ENCODE measurements around the gene PFN1.

The PFN1 gene

GRCh38 chr17:4903051-4903818 lies 45.1 kb downstream of the PFN1 start, which contains the start of gene CHRNE:
CHRNE (minus strand) TSS chr17:4903098; CDS start chr17:4903063, 35 bp downstream.
- TF ChIP-seq CTCF (IDR thresholded peaks at IDR 0.05): peak; percentile 83
- Histone ChIP-seq H3K27ac (peak within 1 kb of the TSS in 1 of 2 donors; percentile 42), H3K4me3 (no peak within 1 kb of the TSS)
- no peak for DNase-seq (ENCODE audit: low spot score)

- Histone ChIP-seq H3K27ac (no peak overlapping the region), H3K4me3 (no peak overlapping the region)
- TF ChIP-seq CTCF (IDR thresholded peaks at IDR 0.05): no peak
- DNase-seq (ENCODE audit: low spot score): no peak
Measured at GRCh38 chr17:4902540-4902939, 45.8 kb downstream of the PFN1 start.

GRCh38 chr17:4901648-4902344 lies 46.5 kb downstream of the PFN1 start:
- no peak for TF ChIP-seq CTCF (IDR thresholded peaks at IDR 0.05)
- no peak overlapping the region for H3K4me3 ChIP-seq
- no peak for DNase-seq (ENCODE audit: low spot score)
- H3K27ac ChIP-seq: peak overlapping the region in 1 of 2 donors; percentile 42

- no peak for TF ChIP-seq CTCF (IDR thresholded peaks at IDR 0.05)
- H3K27ac ChIP-seq: no peak overlapping the region
- peak; percentile 69 for DNase-seq (ENCODE audit: low spot score)
- peak overlapping the region; percentile 69 for H3K4me3 ChIP-seq
Measured at GRCh38 chr17:4901108-4901647, 47.2 kb downstream of the PFN1 start.

GRCh38 chr17:4900231-4901107 lies 47.9 kb downstream of the PFN1 start:
- no peak for TF ChIP-seq CTCF (IDR thresholded peaks at IDR 0.05)
- DNase-seq (ENCODE audit: low spot score): peak; percentile 77
- Histone ChIP-seq H3K4me3 (peak overlapping the region; percentile 69), H3K27ac (no peak overlapping the region)

- DNase-seq (ENCODE audit: low spot score): peak; percentile 87
- Histone ChIP-seq H3K4me3 (peak within 1 kb of the TSS; percentile 69), H3K27ac (peak within 1 kb of the TSS in 1 of 2 donors; percentile 40)
- TF ChIP-seq CTCF (IDR thresholded peaks at IDR 0.05): no peak
Measured at GRCh38 chr17:4899341-4900230, 48.7 kb downstream of the PFN1 start, which contains the start of gene C17orf107. C17orf107 (plus strand) TSS chr17:4899536; CDS start chr17:4899763, 227 bp downstream.
